ENCODE measurements around the gene DENND10.

DNA sequence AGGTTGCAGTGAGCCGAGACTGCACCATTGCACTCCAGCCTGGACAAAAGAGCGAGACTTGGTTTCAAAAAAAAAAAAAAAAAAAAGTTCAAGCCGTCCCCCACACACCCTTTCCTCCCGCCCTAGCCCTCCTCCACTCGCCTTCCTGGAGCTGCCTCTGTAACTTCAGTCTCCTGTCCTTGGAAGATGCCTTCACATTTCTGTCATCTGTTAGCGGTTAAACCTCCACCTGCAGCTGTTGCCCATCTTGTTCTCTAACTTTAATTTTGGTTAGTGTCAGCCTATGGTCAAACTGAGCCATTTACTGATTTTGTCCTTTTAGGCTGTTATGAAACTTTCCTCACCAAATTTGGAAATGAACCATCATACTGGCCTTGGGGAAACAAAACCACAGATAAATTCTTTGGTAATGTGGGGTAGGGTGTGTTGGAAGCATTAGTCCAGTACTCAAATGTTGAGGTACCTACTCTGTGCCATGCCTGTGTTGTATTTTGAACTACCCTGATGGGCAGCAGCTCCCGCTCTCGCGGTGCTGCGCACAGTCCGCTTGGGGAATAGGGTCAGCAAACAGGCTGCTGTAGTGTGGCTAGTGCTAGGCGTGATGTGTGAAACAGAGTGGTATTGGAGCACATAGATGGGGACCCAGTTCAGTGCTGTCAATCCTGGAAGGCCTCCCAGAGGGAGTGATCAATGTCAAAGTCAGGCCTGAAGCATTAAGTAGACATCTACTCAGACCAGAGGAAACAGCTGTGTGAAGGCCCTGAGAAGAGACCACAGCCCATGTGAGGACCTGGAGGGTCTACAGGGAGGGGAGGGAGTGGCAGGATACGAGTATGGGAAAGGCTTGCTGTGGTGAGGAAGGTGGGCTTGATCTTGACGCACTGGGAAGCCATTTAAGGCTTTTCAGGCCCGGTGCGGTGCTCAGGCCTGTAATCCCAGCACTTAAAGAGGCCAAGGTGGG is 34.7 kb downstream of the DENND10 start:
- TF ChIP-seq TAF1 (IDR thresholded peaks at IDR 0.05; ENCODE audit: low read depth) = no peak
- TF ChIP-seq, protein P1, sequence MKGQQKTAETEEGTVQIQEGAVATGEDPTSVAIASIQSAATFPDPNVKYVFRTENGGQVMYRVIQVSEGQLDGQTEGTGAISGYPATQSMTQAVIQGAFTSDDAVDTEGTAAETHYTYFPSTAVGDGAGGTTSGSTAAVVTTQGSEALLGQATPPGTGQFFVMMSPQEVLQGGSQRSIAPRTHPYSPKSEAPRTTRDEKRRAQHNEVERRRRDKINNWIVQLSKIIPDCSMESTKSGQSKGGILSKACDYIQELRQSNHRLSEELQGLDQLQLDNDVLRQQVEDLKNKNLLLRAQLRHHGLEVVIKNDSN (IDR thresholded peaks at IDR 0.05) = no peak
- no peak for TF ChIP-seq RAD21 (IDR thresholded peaks at IDR 0.05; ENCODE audit: low read depth)
- no peak for TF ChIP-seq EP300 (IDR thresholded peaks at IDR 0.05; ENCODE audit: borderline replicate concordance)
- no peak for TF ChIP-seq YY1 (IDR thresholded peaks at IDR 0.05; ENCODE audit: low read depth)
- no peak for TF ChIP-seq FOXM1 (IDR thresholded peaks at IDR 0.05; ENCODE audit: borderline replicate concordance, low read depth)
- TF ChIP-seq, protein P2, sequence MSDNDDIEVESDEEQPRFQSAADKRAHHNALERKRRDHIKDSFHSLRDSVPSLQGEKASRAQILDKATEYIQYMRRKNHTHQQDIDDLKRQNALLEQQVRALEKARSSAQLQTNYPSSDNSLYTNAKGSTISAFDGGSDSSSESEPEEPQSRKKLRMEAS (IDR thresholded peaks at IDR 0.05) = no peak
- no peak for TF ChIP-seq CEBPB (IDR thresholded peaks at IDR 0.05)
- no peak for TF ChIP-seq EGR1 (IDR thresholded peaks at IDR 0.05)
- no peak for TF ChIP-seq CREB1 (IDR thresholded peaks at IDR 0.05; ENCODE audit: low read depth)
- TF ChIP-seq TEAD4 (IDR thresholded peaks at IDR 0.05) = no peak
- TF ChIP-seq, protein P3, sequence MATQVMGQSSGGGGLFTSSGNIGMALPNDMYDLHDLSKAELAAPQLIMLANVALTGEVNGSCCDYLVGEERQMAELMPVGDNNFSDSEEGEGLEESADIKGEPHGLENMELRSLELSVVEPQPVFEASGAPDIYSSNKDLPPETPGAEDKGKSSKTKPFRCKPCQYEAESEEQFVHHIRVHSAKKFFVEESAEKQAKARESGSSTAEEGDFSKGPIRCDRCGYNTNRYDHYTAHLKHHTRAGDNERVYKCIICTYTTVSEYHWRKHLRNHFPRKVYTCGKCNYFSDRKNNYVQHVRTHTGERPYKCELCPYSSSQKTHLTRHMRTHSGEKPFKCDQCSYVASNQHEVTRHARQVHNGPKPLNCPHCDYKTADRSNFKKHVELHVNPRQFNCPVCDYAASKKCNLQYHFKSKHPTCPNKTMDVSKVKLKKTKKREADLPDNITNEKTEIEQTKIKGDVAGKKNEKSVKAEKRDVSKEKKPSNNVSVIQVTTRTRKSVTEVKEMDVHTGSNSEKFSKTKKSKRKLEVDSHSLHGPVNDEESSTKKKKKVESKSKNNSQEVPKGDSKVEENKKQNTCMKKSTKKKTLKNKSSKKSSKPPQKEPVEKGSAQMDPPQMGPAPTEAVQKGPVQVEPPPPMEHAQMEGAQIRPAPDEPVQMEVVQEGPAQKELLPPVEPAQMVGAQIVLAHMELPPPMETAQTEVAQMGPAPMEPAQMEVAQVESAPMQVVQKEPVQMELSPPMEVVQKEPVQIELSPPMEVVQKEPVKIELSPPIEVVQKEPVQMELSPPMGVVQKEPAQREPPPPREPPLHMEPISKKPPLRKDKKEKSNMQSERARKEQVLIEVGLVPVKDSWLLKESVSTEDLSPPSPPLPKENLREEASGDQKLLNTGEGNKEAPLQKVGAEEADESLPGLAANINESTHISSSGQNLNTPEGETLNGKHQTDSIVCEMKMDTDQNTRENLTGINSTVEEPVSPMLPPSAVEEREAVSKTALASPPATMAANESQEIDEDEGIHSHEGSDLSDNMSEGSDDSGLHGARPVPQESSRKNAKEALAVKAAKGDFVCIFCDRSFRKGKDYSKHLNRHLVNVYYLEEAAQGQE (IDR thresholded peaks at IDR 0.05; ENCODE audit: low read depth) = no peak

All from Ishikawa (cell line).